Natural killer cell (primary cell): ENCODE measurements around the gene FOXD4L6. TPM values are rescaled to one million over a fixed set of nuclear protein-coding genes. Genes with fewer than 3 reads are reported as not detected.
"Not testable (repeated sequence)": the region's sequence is repeated elsewhere in the genome, so short reads cannot be mapped to it uniquely, and the experiment has no call there.

Source experiments
- ATAC-seq, 3 donors: fragments of 150-1000 bp in 2 of 3; fragments of 200-7000 bp in 1 of 3; cut with Tn5 transposase; 1 replicate in 1 of 3; 2 replicates in 2 of 3; pipeline ENCODE4 v1.10.0; 2021; ENCODE audit warnings: mild to moderate bottlenecking in 2 of 3, moderate library complexity in 2 of 3
- DNase-seq, 2 donors: peaks; one replicate each; pipeline versions ENCODE4 v3.0.0 to v3.0.0-alpha.2; 2013 to 2021; ENCODE audit warnings: mixed read lengths in 1 of 2
- H3K27ac ChIP-seq: one replicate; pipeline ENCODE4 v1.5.1; 2013; ENCODE audit warnings: mild to moderate bottlenecking, low read length
- H3K27me3 ChIP-seq: one replicate; pipeline ENCODE4 v1.6.1; 2013; ENCODE audit warnings: low read length; ENCODE audit not compliant: control insufficient read depth, insufficient read depth
- H3K36me3 ChIP-seq: one replicate; pipeline ENCODE4 v1.6.1; 2013; ENCODE audit warnings: low read length; ENCODE audit not compliant: control insufficient read depth, insufficient read depth
- H3K4me1 ChIP-seq: one replicate; pipeline ENCODE4 v1.6.1; 2013; ENCODE audit warnings: low read length; ENCODE audit not compliant: control insufficient read depth, insufficient read depth
- H3K4me3 ChIP-seq: one replicate; pipeline ENCODE4 v1.5.1; 2013; ENCODE audit warnings: low read length
- H3K9me3 ChIP-seq: one replicate; pipeline ENCODE4 v1.6.1; 2013; ENCODE audit warnings: low read length; ENCODE audit not compliant: control insufficient read depth, insufficient read depth
- H3K27ac Mint-ChIP-seq, 2 donors: one replicate each; pipeline ENCODE4 v1.8.0; 2022; ENCODE audit warnings: mild to moderate bottlenecking in 2 of 2, mixed read lengths in 2 of 2, moderate library complexity in 1 of 2
- H3K27me3 Mint-ChIP-seq, 2 donors: one replicate each; pipeline ENCODE4 v1.8.0; 2022; ENCODE audit warnings: low read depth in 2 of 2, mixed read lengths in 2 of 2
- H3K36me3 Mint-ChIP-seq: one replicate; pipeline ENCODE4 v1.8.0; 2022; ENCODE audit warnings: mixed read lengths
- H3K4me1 Mint-ChIP-seq, 2 donors: one replicate each; pipeline ENCODE4 v1.8.0; 2022; ENCODE audit warnings: mixed read lengths in 2 of 2
- H3K4me3 Mint-ChIP-seq: one replicate; pipeline ENCODE4 v1.8.0; 2022; ENCODE audit warnings: mild to moderate bottlenecking, moderate library complexity, mixed read lengths
- H3K9me3 Mint-ChIP-seq, 2 donors: one replicate each; pipeline ENCODE4 v1.8.0; 2022; ENCODE audit warnings: mixed read lengths in 2 of 2
- WGBS: methylation state at CpG from one replicate; pipeline ENCODE4 v1.1.7; 2013; ENCODE audit warnings: missing lambda C conversion rate; ENCODE audit not compliant: insufficient coverage; 5-methylcytosine and 5-hydroxymethylcytosine counted together
- intact Hi-C: fragments of 100-400 bp; cut with micrococcal nuclease; formaldehyde crosslinking; loops from one replicate; pipeline ENCODE4 v1.14.2; 2022
- total RNA-seq, 4 donors: library from RNA; stranded (reverse); fragments of 120-200 nt in 1 of 4; gene quantifications; one replicate each; pipeline versions ENCODE4 v1.2.3 to v1.2.4, GENCODE V29; 2013 to 2022

The FOXD4L6 gene
- not detected for total RNA-seq
- not detected for total RNA-seq (2013)

GRCh38 chr9:41128581-41128980 is at the start of gene FOXD4L6:
TSS of gene FOXD4L6 (minus strand) at chr9:41128681. CDS start at chr9:41128383, 298 bp downstream.
- H3K27me3 Mint-ChIP-seq, H3K27ac Mint-ChIP-seq, H3K27me3 ChIP-seq, H3K9me3 ChIP-seq, H3K4me3 ChIP-seq, H3K9me3 Mint-ChIP-seq, H3K4me1 Mint-ChIP-seq, DNase-seq, intact Hi-C loops, H3K36me3 ChIP-seq, H3K4me3 Mint-ChIP-seq, H3K36me3 Mint-ChIP-seq, H3K27ac ChIP-seq, H3K4me1 ChIP-seq, ATAC-seq: not testable (repeated sequence)
- WGBS: no CpG with 5 or more reads among the region's 15 CpGs

- DNase-seq, H3K4me3 ChIP-seq, H3K27me3 ChIP-seq, H3K4me3 Mint-ChIP-seq, H3K36me3 ChIP-seq, H3K27me3 Mint-ChIP-seq, H3K4me1 Mint-ChIP-seq, H3K9me3 Mint-ChIP-seq, ATAC-seq, H3K27ac Mint-ChIP-seq, intact Hi-C loops, H3K4me1 ChIP-seq, H3K9me3 ChIP-seq, H3K36me3 Mint-ChIP-seq, H3K27ac ChIP-seq: not testable (repeated sequence)
- WGBS: no CpG with 5 or more reads among the region's 4 CpGs
Measured at GRCh38 chr9:41174994-41175393, 46.5 kb upstream of the FOXD4L6 start.

- H3K9me3 ChIP-seq, H3K9me3 Mint-ChIP-seq, ATAC-seq, H3K4me1 Mint-ChIP-seq, H3K4me3 Mint-ChIP-seq, intact Hi-C loops, H3K27me3 Mint-ChIP-seq, H3K27ac Mint-ChIP-seq, H3K4me1 ChIP-seq, H3K4me3 ChIP-seq, DNase-seq, H3K27me3 ChIP-seq, H3K36me3 ChIP-seq, H3K36me3 Mint-ChIP-seq, H3K27ac ChIP-seq: not testable (repeated sequence)
- 95% methylated on average over 4 of the region's 18 CpGs for whole genome bisulfite sequencing
Measured at GRCh38 chr9:41150116-41150515, 21.6 kb upstream of the FOXD4L6 start.

GRCh38 chr9:41141878-41142277 is 13.4 kb upstream of the FOXD4L6 start:
- H3K4me1 Mint-ChIP-seq, H3K27ac ChIP-seq, H3K27ac Mint-ChIP-seq, H3K4me1 ChIP-seq, H3K36me3 Mint-ChIP-seq, DNase-seq, H3K27me3 Mint-ChIP-seq, H3K4me3 Mint-ChIP-seq, H3K36me3 ChIP-seq, H3K4me3 ChIP-seq, H3K9me3 Mint-ChIP-seq, ATAC-seq, H3K27me3 ChIP-seq, H3K9me3 ChIP-seq, intact Hi-C loops: not testable (repeated sequence)
- WGBS: no CpG with 5 or more reads among the region's 2 CpGs

- H3K9me3 ChIP-seq, H3K4me1 ChIP-seq, H3K4me3 ChIP-seq, ATAC-seq, H3K27ac ChIP-seq, H3K36me3 Mint-ChIP-seq, H3K27me3 Mint-ChIP-seq, H3K4me3 Mint-ChIP-seq, H3K27me3 ChIP-seq, H3K4me1 Mint-ChIP-seq, H3K36me3 ChIP-seq, DNase-seq, H3K27ac Mint-ChIP-seq, H3K9me3 Mint-ChIP-seq, intact Hi-C loops: not testable (repeated sequence)
- 17% methylated on average over 6 of the region's 45 CpGs for WGBS
Measured at GRCh38 chr9:41126746-41127446, 1.6 kb downstream of the FOXD4L6 start.

- H3K36me3 Mint-ChIP-seq, H3K27ac Mint-ChIP-seq, H3K27me3 ChIP-seq, H3K4me3 Mint-ChIP-seq, H3K27me3 Mint-ChIP-seq, H3K9me3 Mint-ChIP-seq, H3K9me3 ChIP-seq, DNase-seq, H3K4me1 ChIP-seq, H3K4me3 ChIP-seq, H3K27ac ChIP-seq, intact Hi-C loops, ATAC-seq, H3K4me1 Mint-ChIP-seq, H3K36me3 ChIP-seq: not testable (repeated sequence)
- WGBS: no CpG with 5 or more reads among the region's 3 CpGs
Measured at GRCh38 chr9:41125936-41126335, 2.5 kb downstream of the FOXD4L6 start.

- H3K9me3 ChIP-seq, H3K9me3 Mint-ChIP-seq, DNase-seq, H3K27ac ChIP-seq, H3K36me3 ChIP-seq, H3K4me3 Mint-ChIP-seq, H3K4me1 ChIP-seq, H3K27ac Mint-ChIP-seq, intact Hi-C loops, H3K36me3 Mint-ChIP-seq, H3K27me3 ChIP-seq, H3K4me1 Mint-ChIP-seq, H3K4me3 ChIP-seq, ATAC-seq, H3K27me3 Mint-ChIP-seq: not testable (repeated sequence)
- WGBS: no CpG with 5 or more reads among the region's 21 CpGs
Measured at GRCh38 chr9:41125109-41125658, 3.3 kb downstream of the FOXD4L6 start.
